H9 (cell line): Measurements from ENCODE around the gene DCAF17. TPM values are rescaled to one million over a fixed set of nuclear protein-coding genes. Genes with fewer than 3 reads are reported as not detected.

Experiments used
- DNase-seq: peaks from one replicate; pipeline ENCODE4 v3.0.0-alpha.2; 2017
- H2AFZ ChIP-seq: one replicate; pipeline ENCODE4 v1.6.1; 2013; ENCODE audit warnings: mild to moderate bottlenecking, low read length, control low read depth, moderate library complexity
- H2AK5ac ChIP-seq: 2 replicates; pipeline ENCODE4 v1.6.1; 2013; ENCODE audit warnings: low read length, control low read depth, mixed read lengths; ENCODE audit not compliant: insufficient read length
- H2BK120ac ChIP-seq: one replicate; pipeline ENCODE4 v1.6.1; 2013; ENCODE audit warnings: low read depth, mild to moderate bottlenecking, low read length, control low read depth, inconsistent platforms; ENCODE audit not compliant: poor library complexity, severe bottlenecking
- H2BK12ac ChIP-seq: 2 replicates; pipeline ENCODE4 v1.6.1; 2013; ENCODE audit warnings: low read length, control low read depth, mixed read lengths, low read depth; ENCODE audit not compliant: insufficient read length
- H2BK15ac ChIP-seq: 2 replicates; pipeline ENCODE4 v1.6.1; 2013; ENCODE audit warnings: low read depth, low read length, control low read depth
- H2BK20ac ChIP-seq: one replicate; pipeline ENCODE4 v1.6.1; 2013; ENCODE audit warnings: low read depth, mild to moderate bottlenecking, low read length, control low read depth, inconsistent platforms; ENCODE audit not compliant: poor library complexity, severe bottlenecking
- H2BK5ac ChIP-seq: 2 replicates; pipeline ENCODE4 v1.6.1; 2013; ENCODE audit warnings: low read length, control low read depth, mixed read lengths; ENCODE audit not compliant: insufficient read length
- H3K14ac ChIP-seq: 2 replicates; pipeline ENCODE4 v1.6.1; 2013; ENCODE audit warnings: low read length, control low read depth; ENCODE audit not compliant: insufficient read depth
- H3K18ac ChIP-seq: 2 replicates; pipeline ENCODE4 v1.6.1; 2013; ENCODE audit warnings: low read depth, mild to moderate bottlenecking, mixed read lengths, low read length, control low read depth; ENCODE audit not compliant: insufficient read length
- H3K23ac ChIP-seq: 2 replicates; pipeline ENCODE4 v1.6.1; 2013; ENCODE audit warnings: low read length, control low read depth, mixed read lengths, low read depth; ENCODE audit not compliant: insufficient read length
- H3K23me2 ChIP-seq: 2 replicates; pipeline ENCODE4 v1.6.1; 2013; ENCODE audit warnings: low read depth, mild to moderate bottlenecking, mixed read lengths, low read length, control low read depth; ENCODE audit not compliant: insufficient read length, poor library complexity, severe bottlenecking
- H3K27ac ChIP-seq: 2 replicates; pipeline ENCODE4 v1.5.1; 2013; ENCODE audit warnings: low read length, control low read depth, mixed read lengths, low read depth; ENCODE audit not compliant: insufficient read length
- H3K27me3 ChIP-seq: 2 replicates; pipeline ENCODE4 v1.6.1; 2013; ENCODE audit warnings: low read length, control low read depth, inconsistent platforms; ENCODE audit not compliant: insufficient read depth
- H3K4ac ChIP-seq: 2 replicates; pipeline ENCODE4 v1.6.1; 2013; ENCODE audit warnings: low read depth, mild to moderate bottlenecking, control low read depth, inconsistent platforms, low read length, moderate library complexity
- H3K4me1 ChIP-seq: 2 replicates; pipeline ENCODE4 v1.6.1; 2013; ENCODE audit warnings: low read length, control low read depth, inconsistent platforms; ENCODE audit not compliant: insufficient read depth
- H3K4me2 ChIP-seq: 2 replicates; pipeline ENCODE4 v1.6.1; 2013; ENCODE audit warnings: low read length, control low read depth, mixed read lengths; ENCODE audit not compliant: insufficient read length, insufficient read depth
- H3K56ac ChIP-seq: 2 replicates; pipeline ENCODE4 v1.6.1; 2013; ENCODE audit warnings: low read depth, mild to moderate bottlenecking, mixed read lengths, low read length, control low read depth; ENCODE audit not compliant: insufficient read length
- H3K79me1 ChIP-seq: 2 replicates; pipeline ENCODE4 v1.6.1; 2013; ENCODE audit warnings: low read depth, mild to moderate bottlenecking, moderate library complexity, low read length, control low read depth, inconsistent platforms; ENCODE audit not compliant: insufficient read depth, poor library complexity, severe bottlenecking
- H3K79me2 ChIP-seq: 2 replicates; pipeline ENCODE4 v1.6.1; 2013; ENCODE audit warnings: low read length, control low read depth, inconsistent platforms; ENCODE audit not compliant: insufficient read depth
- H3K9ac ChIP-seq: 2 replicates; pipeline ENCODE4 v1.6.1; 2013; ENCODE audit warnings: low read length, control low read depth, mixed read lengths; ENCODE audit not compliant: insufficient read length; ENCODE audit errors: extremely low read depth
- H3K9me3 ChIP-seq: one replicate; pipeline ENCODE4 v1.6.1; 2013; ENCODE audit warnings: low read depth, low read length, inconsistent platforms; ENCODE audit not compliant: control insufficient read depth
- H3T11ph ChIP-seq: one replicate; pipeline ENCODE4 v1.6.1; 2013; ENCODE audit warnings: mild to moderate bottlenecking, low read length, control low read depth, inconsistent platforms
- H4K20me1 ChIP-seq: one replicate; pipeline ENCODE4 v1.6.1; 2013; ENCODE audit not compliant: control insufficient read depth, insufficient read length, insufficient read depth
- H4K5ac ChIP-seq: 2 replicates; pipeline ENCODE4 v1.6.1; 2013; ENCODE audit warnings: low read depth, mild to moderate bottlenecking, mixed read lengths, low read length, control low read depth; ENCODE audit not compliant: insufficient read length
- H4K8ac ChIP-seq: replicated peaks from 2 replicates; pipeline ENCODE4 v1.6.1; 2013; ENCODE audit warnings: low read length, control low read depth, mixed read lengths, low read depth; ENCODE audit not compliant: insufficient read length
- H4K91ac ChIP-seq: 2 replicates; pipeline ENCODE4 v1.6.1; 2013; ENCODE audit warnings: low read depth, mild to moderate bottlenecking, moderate library complexity, mixed read lengths, low read length, control low read depth; ENCODE audit not compliant: insufficient read length
- H3K27ac Mint-ChIP-seq, 3 experiments: 2 replicates in 2 of 3; 3 replicates in 1 of 3; pipeline ENCODE4 v1.8.0; 2020 to 2021; ENCODE audit warnings: mixed read lengths in 3 of 3, mild to moderate bottlenecking in 1 of 3, moderate library complexity in 1 of 3
- H3K27me3 Mint-ChIP-seq: 2 replicates; pipeline ENCODE4 v1.8.0; 2021; ENCODE audit warnings: low read depth, mild to moderate bottlenecking, moderate library complexity, mixed read lengths
- H3K36me3 Mint-ChIP-seq, 3 experiments: 2 replicates in 2 of 3; 3 replicates in 1 of 3; pipeline ENCODE4 v1.8.0; 2020 to 2021; ENCODE audit warnings: low read depth in 3 of 3, mixed read lengths in 3 of 3; ENCODE audit not compliant: insufficient read depth in 1 of 3
- H3K4me1 Mint-ChIP-seq, 2 experiments: 2 replicates each; pipeline ENCODE4 v1.8.0; 2020; ENCODE audit warnings: mixed read lengths in 2 of 2
- H3K4me3 Mint-ChIP-seq, 2 experiments: 2 replicates in 1 of 2; 3 replicates in 1 of 2; pipeline ENCODE4 v1.8.0; 2020 to 2021; ENCODE audit warnings: mild to moderate bottlenecking in 2 of 2, mixed read lengths in 2 of 2, moderate library complexity in 1 of 2
- H3K9me3 Mint-ChIP-seq, 2 experiments: 2 replicates in 1 of 2; 3 replicates in 1 of 2; pipeline ENCODE4 v1.8.0; 2020; ENCODE audit warnings: mild to moderate bottlenecking in 2 of 2, mixed read lengths in 2 of 2, moderate library complexity in 1 of 2
- WGBS: extraction: QIAGEN DNeasy Blood & Tissue Kit; methylation state at CpG from one replicate; pipeline ENCODE4 v1.1.7; 2013; ENCODE audit warnings: missing lambda C conversion rate, low lambda C conversion rate, mixed read lengths; ENCODE audit not compliant: insufficient read length; ENCODE audit errors: extremely low coverage; 5-methylcytosine and 5-hydroxymethylcytosine counted together
- total RNA-seq: library from RNA; stranded (reverse); gene quantifications from 2 replicates; pipeline ENCODE4 v1.2.1, GENCODE V29; 2021
- TF ChIP-seq, protein P1 (sequence below): fragments of 200-600 bp; sonication (generic); conservative IDR thresholded peaks from 3 replicates; pipeline ENCODE4 v1.8.0; 2021; ENCODE audit warnings: antibody characterized with exemption, mild to moderate bottlenecking

Gene DCAF17
- total RNA-seq, 1 experiment from 2014 or later, result 28.1 TPM

DNA sequence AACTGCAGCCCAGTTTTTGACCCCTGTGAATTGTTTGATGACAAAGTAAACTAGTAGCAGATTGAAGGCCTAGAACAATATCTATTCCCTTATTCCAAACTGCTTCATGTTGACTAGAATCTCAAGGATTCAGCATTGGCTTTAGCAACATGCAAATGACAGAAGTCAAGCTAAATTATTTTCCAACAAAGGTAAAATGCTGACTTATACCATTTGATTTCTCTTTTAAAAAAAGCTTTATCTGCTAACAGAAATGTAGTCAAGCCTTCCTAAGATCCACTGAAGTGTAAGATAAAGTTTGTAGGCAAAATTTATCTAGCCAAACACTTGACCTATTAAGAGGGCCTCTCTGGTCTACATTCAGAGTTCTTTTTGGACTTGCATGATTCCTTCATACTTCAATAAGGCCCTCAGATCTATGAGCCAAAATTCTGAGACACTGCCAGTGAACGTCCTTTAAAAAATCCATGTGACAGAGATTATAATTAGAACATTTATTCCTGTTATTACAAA, 78.7 kb downstream of the DCAF17 start:
- no peak overlapping the region for H2AK5ac ChIP-seq
- no peaks in the 10 kb centered on the region for H3K79me1 ChIP-seq
- H3T11ph ChIP-seq, result no peak overlapping the region
- H3K23me2 ChIP-seq, result no peaks in the 10 kb centered on the region
- no peak for DNase-seq
- Mint-ChIP-seq H3K4me1 (peaks cover 24 to 25% of the 10 kb centered on the region in 2 experiments), H3K4me3 (no peak overlapping the region), H3K9me3 (peaks cover 0 to 3% of the 10 kb centered on the region in 2 experiments; a peak in 1 of 5 replicates), H3K27ac (no peak overlapping the region), H3K36me3 (peaks cover 0 to 5% (median 3%) of the 10 kb centered on the region in 3 experiments; a peak in 4 of 7 replicates), H3K27me3 (peaks cover 5% of the 10 kb centered on the region)
- H4K8ac ChIP-seq, result no peak overlapping the region
- H2AFZ ChIP-seq, result no peak overlapping the region
- no peak overlapping the region for H2BK20ac ChIP-seq
- no peak overlapping the region for H4K91ac ChIP-seq
- no peak overlapping the region for H2BK15ac ChIP-seq
- TF ChIP-seq, protein P1, sequence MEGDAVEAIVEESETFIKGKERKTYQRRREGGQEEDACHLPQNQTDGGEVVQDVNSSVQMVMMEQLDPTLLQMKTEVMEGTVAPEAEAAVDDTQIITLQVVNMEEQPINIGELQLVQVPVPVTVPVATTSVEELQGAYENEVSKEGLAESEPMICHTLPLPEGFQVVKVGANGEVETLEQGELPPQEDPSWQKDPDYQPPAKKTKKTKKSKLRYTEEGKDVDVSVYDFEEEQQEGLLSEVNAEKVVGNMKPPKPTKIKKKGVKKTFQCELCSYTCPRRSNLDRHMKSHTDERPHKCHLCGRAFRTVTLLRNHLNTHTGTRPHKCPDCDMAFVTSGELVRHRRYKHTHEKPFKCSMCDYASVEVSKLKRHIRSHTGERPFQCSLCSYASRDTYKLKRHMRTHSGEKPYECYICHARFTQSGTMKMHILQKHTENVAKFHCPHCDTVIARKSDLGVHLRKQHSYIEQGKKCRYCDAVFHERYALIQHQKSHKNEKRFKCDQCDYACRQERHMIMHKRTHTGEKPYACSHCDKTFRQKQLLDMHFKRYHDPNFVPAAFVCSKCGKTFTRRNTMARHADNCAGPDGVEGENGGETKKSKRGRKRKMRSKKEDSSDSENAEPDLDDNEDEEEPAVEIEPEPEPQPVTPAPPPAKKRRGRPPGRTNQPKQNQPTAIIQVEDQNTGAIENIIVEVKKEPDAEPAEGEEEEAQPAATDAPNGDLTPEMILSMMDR, result no peak
- H3K18ac ChIP-seq, result no peak overlapping the region
- no peaks in the 10 kb centered on the region for H3K9me3 ChIP-seq
- H3K4me1 ChIP-seq, result peaks cover 4% of the 10 kb centered on the region; the same call in 1 of the 2 replicates
- no peak overlapping the region for H2BK5ac ChIP-seq
- no peaks in the 10 kb centered on the region for H3K27me3 ChIP-seq
- no peak overlapping the region for H3K9ac ChIP-seq
- H4K20me1 ChIP-seq, result no peaks in the 10 kb centered on the region
- H3K4me2 ChIP-seq, result no peak overlapping the region
- H2BK120ac ChIP-seq, result no peak overlapping the region
- no peak overlapping the region for H4K5ac ChIP-seq
- H3K79me2 ChIP-seq, result no peaks in the 10 kb centered on the region
- no peak overlapping the region for H3K23ac ChIP-seq
- WGBS, result no CpG with 5 or more reads among the region's 1 CpG
- H3K27ac ChIP-seq, result no peak overlapping the region
- no peak overlapping the region for H2BK12ac ChIP-seq
- no peak overlapping the region for H3K56ac ChIP-seq
- H3K14ac ChIP-seq, result no peak overlapping the region
- H3K4ac ChIP-seq, result no peak overlapping the region
